ENCODE data around the gene WDR86.

WDR86 gene

DNA sequence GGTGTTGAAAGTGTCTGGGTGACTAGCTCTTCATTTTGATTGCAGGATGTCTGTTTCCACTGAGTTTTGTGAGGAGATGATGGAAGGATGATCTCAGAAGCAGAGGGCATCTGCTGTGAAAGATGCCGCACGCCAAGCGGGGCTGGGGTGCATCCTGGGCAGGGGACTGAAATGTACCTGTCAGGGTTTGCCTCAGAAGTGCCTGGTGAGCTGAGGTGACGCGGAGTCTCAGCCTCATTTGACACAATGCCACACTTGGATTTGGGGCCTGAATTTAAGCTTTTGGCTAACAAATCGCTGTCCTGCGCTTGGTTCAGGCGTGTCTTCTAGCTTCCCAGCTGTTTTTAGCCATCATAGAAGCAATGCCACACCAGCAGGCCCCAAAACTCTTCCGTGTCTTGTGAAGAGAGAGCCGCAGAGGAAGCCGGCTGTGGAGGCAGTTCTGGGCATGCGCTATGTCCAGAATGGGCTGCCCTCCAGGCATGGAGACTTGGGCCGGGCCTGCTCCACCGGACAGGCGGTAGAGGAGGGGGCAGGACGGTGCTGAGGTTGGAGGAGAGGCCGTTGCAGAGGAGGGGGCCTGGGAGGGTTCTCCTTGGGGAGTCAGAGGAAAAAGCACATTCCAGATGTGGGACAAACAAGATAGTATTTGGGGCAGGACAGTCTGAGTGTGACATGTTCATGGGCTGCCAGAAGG, 31.2 kb downstream of the WDR86 start:
- H3K4me1 ChIP-seq (ENCODE audit: control insufficient read depth, insufficient read depth, low read length) = peaks cover 4% of the 10 kb centered on the region
- no peaks in the 10 kb centered on the region for H3K9me3 ChIP-seq (ENCODE audit: control insufficient read depth, low read length)
- H3K27ac ChIP-seq (ENCODE audit: insufficient read depth, low read depth, low read length, poor library complexity, severe bottlenecking) = no peak overlapping the region
- H3K36me3 ChIP-seq (ENCODE audit: control insufficient read depth, insufficient read depth, low read length) = peaks cover 19% of the 10 kb centered on the region
- no peak overlapping the region for H3K4me3 ChIP-seq (ENCODE audit: insufficient read depth, low read depth, low read length)
- peaks cover 30% of the 10 kb centered on the region for H3K27me3 ChIP-seq (ENCODE audit: control insufficient read depth, insufficient read depth, low read length, poor library complexity, severe bottlenecking)
- WGBS, 2 experiments = 95 to 97% methylated on average over 17 of the region's 17 CpGs

- peaks cover 21% of the 10 kb centered on the region for H3K36me3 ChIP-seq (ENCODE audit: control insufficient read depth, insufficient read depth, low read length)
- no peak overlapping the region for H3K27ac ChIP-seq (ENCODE audit: insufficient read depth, low read depth, low read length, poor library complexity, severe bottlenecking)
- no peaks in the 10 kb centered on the region for H3K9me3 ChIP-seq (ENCODE audit: control insufficient read depth, low read length)
- 93 to 95% methylated on average over 8 to 9 of the region's 9 CpGs for WGBS, 2 experiments
- peaks cover 24% of the 10 kb centered on the region for H3K27me3 ChIP-seq (ENCODE audit: control insufficient read depth, insufficient read depth, low read length, poor library complexity, severe bottlenecking)
- peaks cover 10% of the 10 kb centered on the region for H3K4me1 ChIP-seq (ENCODE audit: control insufficient read depth, insufficient read depth, low read length)
- H3K4me3 ChIP-seq (ENCODE audit: insufficient read depth, low read depth, low read length) = no peak overlapping the region
Measured at GRCh38 chr7:151378011-151378410, 31.8 kb downstream of the WDR86 start.

DNA sequence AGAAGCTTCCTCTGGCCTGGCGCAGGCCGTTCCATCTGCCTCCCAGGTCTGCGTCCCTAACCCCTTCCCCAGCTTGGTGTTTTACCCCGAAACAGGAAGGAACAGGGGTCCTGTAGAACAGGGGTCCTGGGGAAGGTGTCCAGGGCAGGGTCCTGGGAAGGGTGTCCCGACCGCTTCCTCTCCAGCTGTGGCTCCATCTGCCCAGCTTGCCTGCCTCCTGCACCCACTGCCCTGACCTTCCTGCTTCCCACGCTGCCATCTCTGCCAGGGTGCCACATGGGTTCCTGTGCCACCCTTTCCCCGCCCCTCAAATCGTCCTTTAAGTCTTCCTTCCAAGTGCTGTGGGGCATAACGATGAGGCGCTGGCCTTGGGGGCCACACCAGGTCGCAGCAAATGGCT, 32.4 kb downstream of the WDR86 start:
- H3K9me3 ChIP-seq (ENCODE audit: control insufficient read depth, low read length) = no peaks in the 10 kb centered on the region
- H3K36me3 ChIP-seq (ENCODE audit: control insufficient read depth, insufficient read depth, low read length) = peaks cover 21% of the 10 kb centered on the region
- H3K4me3 ChIP-seq (ENCODE audit: insufficient read depth, low read depth, low read length) = no peak overlapping the region
- no peak overlapping the region for H3K27ac ChIP-seq (ENCODE audit: insufficient read depth, low read depth, low read length, poor library complexity, severe bottlenecking)
- peaks cover 18% of the 10 kb centered on the region for H3K27me3 ChIP-seq (ENCODE audit: control insufficient read depth, insufficient read depth, low read length, poor library complexity, severe bottlenecking)
- WGBS, 2 experiments = 86 to 87% methylated on average over 12 of the region's 12 CpGs
- H3K4me1 ChIP-seq (ENCODE audit: control insufficient read depth, insufficient read depth, low read length) = peaks cover 16% of the 10 kb centered on the region

DNA sequence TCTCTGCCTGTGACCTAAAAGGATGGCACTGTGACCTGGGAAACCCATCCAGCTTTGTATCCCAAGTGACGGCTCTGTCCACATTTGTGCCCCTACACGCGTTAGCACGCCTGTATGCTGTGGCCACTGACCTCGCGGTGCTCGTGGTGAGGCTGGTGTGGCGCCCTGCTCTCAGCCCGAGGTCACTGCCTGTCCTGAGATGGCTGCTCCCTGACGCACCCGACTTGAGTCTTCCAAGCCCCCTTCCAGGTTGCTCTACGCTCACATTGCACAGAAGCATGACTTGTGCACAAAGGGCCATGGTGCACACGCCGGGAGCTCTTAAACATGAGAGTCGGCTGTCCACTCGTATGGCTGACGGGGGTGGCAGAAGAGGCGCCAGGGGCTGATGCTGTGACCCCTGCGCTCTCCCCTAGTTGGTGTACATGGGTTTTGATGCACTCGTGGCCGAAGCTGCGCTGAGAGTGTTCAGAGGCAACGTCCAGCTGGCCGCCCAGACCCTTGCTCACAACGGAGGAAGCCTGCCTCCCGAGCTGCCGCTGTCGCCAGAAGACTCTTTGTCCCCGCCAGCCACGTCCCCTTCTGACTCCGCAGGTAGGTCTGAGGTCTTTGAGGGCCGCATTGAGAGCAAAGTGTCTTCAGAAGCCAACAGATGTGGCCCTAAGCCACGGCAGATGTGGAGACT, 33.5 kb downstream of the WDR86 start:
- no peak overlapping the region for H3K4me3 ChIP-seq (ENCODE audit: insufficient read depth, low read depth, low read length)
- no peaks in the 10 kb centered on the region for H3K9me3 ChIP-seq (ENCODE audit: control insufficient read depth, low read length)
- peaks cover 8% of the 10 kb centered on the region for H3K27me3 ChIP-seq (ENCODE audit: control insufficient read depth, insufficient read depth, low read length, poor library complexity, severe bottlenecking)
- 96% methylated on average over 33 of the region's 33 CpGs for WGBS, 2 experiments
- H3K4me1 ChIP-seq (ENCODE audit: control insufficient read depth, insufficient read depth, low read length) = peaks cover 17% of the 10 kb centered on the region
- peaks cover 21% of the 10 kb centered on the region for H3K36me3 ChIP-seq (ENCODE audit: control insufficient read depth, insufficient read depth, low read length)
- H3K27ac ChIP-seq (ENCODE audit: insufficient read depth, low read depth, low read length, poor library complexity, severe bottlenecking) = no peak overlapping the region

- H3K36me3 ChIP-seq (ENCODE audit: control insufficient read depth, insufficient read depth, low read length) = peaks cover 21% of the 10 kb centered on the region
- peaks cover under 1% of the 10 kb centered on the region for H3K27me3 ChIP-seq (ENCODE audit: control insufficient read depth, insufficient read depth, low read length, poor library complexity, severe bottlenecking)
- no peak overlapping the region for H3K27ac ChIP-seq (ENCODE audit: insufficient read depth, low read depth, low read length, poor library complexity, severe bottlenecking)
- no peak overlapping the region for H3K4me3 ChIP-seq (ENCODE audit: insufficient read depth, low read depth, low read length)
- peaks cover 14% of the 10 kb centered on the region for H3K4me1 ChIP-seq (ENCODE audit: control insufficient read depth, insufficient read depth, low read length)
- WGBS, 2 experiments = 89% methylated on average over 10 of the region's 10 CpGs
- H3K9me3 ChIP-seq (ENCODE audit: control insufficient read depth, low read length) = no peaks in the 10 kb centered on the region
Measured at GRCh38 chr7:151375530-151376217, 34.2 kb downstream of the WDR86 start.

- Histone ChIP-seq H3K4me1 (ENCODE audit: control insufficient read depth, insufficient read depth, low read length) (peaks cover 14% of the 10 kb centered on the region), H3K27ac (ENCODE audit: insufficient read depth, low read depth, low read length, poor library complexity, severe bottlenecking) (no peak overlapping the region), H3K9me3 (ENCODE audit: control insufficient read depth, low read length) (no peaks in the 10 kb centered on the region), H3K27me3 (ENCODE audit: control insufficient read depth, insufficient read depth, low read length, poor library complexity, severe bottlenecking) (no peaks in the 10 kb centered on the region), H3K36me3 (ENCODE audit: control insufficient read depth, insufficient read depth, low read length) (peaks cover 21% of the 10 kb centered on the region), H3K4me3 (ENCODE audit: insufficient read depth, low read depth, low read length) (no peak overlapping the region)
- 92 to 94% methylated on average over 14 to 15 of the region's 15 CpGs for WGBS, 2 experiments
Measured at GRCh38 chr7:151374726-151375125, 35.1 kb downstream of the WDR86 start.

DNA sequence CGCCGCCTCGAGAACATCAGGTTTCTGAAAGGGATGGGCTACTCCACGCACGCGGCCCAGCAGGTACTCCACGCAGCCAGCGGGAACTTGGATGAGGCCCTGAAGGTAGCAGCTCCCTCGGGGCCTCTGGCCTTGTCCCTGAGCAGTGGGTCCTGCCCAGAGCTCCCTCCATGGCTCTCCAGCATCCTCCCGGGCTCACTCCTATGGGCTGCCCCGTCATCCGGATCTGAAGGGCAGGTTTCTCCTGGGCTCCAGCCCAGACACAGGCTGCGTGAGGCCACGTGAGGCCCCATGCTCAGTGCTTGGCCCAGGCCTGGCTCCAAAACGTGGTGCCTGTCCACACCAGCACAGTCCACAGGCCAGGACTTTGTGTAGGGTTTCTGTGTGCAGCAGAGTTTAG, 35.7 kb downstream of the WDR86 start:
- WGBS, 2 experiments = 91 to 93% methylated on average over 15 of the region's 15 CpGs
- H3K4me1 ChIP-seq (ENCODE audit: control insufficient read depth, insufficient read depth, low read length) = peaks cover 14% of the 10 kb centered on the region
- no peaks in the 10 kb centered on the region for H3K27me3 ChIP-seq (ENCODE audit: control insufficient read depth, insufficient read depth, low read length, poor library complexity, severe bottlenecking)
- no peak overlapping the region for H3K4me3 ChIP-seq (ENCODE audit: insufficient read depth, low read depth, low read length)
- no peaks in the 10 kb centered on the region for H3K9me3 ChIP-seq (ENCODE audit: control insufficient read depth, low read length)
- peaks cover 21% of the 10 kb centered on the region for H3K36me3 ChIP-seq (ENCODE audit: control insufficient read depth, insufficient read depth, low read length)
- H3K27ac ChIP-seq (ENCODE audit: insufficient read depth, low read depth, low read length, poor library complexity, severe bottlenecking) = no peak overlapping the region

- Histone ChIP-seq H3K4me3 (ENCODE audit: insufficient read depth, low read depth, low read length) (no peak overlapping the region), H3K4me1 (ENCODE audit: control insufficient read depth, insufficient read depth, low read length) (peaks cover 14% of the 10 kb centered on the region), H3K27me3 (ENCODE audit: control insufficient read depth, insufficient read depth, low read length, poor library complexity, severe bottlenecking) (no peaks in the 10 kb centered on the region), H3K9me3 (ENCODE audit: control insufficient read depth, low read length) (no peaks in the 10 kb centered on the region), H3K27ac (ENCODE audit: insufficient read depth, low read depth, low read length, poor library complexity, severe bottlenecking) (no peak overlapping the region), H3K36me3 (ENCODE audit: control insufficient read depth, insufficient read depth, low read length) (peaks cover 16% of the 10 kb centered on the region)
- 93 to 94% methylated on average over 13 of the region's 13 CpGs for WGBS, 2 experiments
Measured at GRCh38 chr7:151373599-151373998, 36.2 kb downstream of the WDR86 start.

DNA sequence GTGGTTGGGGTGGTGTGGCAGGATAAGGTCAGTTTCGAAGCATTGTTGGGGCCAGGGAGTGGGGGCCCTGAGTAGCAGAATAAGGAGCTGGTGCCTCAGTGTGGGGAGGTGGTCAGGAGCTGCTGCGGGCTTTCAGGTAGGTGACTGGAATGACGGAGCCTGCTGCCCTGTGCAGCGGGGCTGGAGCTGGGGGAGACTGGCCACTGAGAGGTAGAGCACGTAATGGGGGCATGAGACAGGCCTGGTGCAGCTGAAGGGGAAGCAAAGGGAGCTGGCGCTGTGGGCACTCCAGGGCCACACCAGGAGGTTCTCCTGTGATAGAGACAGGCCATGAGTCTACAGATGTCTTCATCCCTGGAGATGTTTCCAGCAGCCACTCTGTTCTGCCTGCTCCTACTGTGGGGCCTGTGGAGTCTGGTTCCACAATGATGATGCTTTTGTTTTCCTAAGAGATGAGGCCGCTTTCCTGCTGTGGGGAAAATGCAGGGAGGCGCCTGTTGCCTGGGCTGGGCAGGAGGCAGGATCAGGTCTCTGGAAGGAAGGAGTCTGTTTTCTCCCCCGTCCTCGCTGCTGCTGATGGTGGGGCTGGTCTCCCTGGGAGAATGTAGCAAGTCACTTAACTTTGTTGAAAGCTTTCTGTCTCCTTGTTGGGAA, 37.1 kb downstream of the WDR86 start:
- peaks cover 14% of the 10 kb centered on the region for H3K4me1 ChIP-seq (ENCODE audit: control insufficient read depth, insufficient read depth, low read length)
- no peak overlapping the region for H3K4me3 ChIP-seq (ENCODE audit: insufficient read depth, low read depth, low read length)
- no peaks in the 10 kb centered on the region for H3K27me3 ChIP-seq (ENCODE audit: control insufficient read depth, insufficient read depth, low read length, poor library complexity, severe bottlenecking)
- peaks cover 16% of the 10 kb centered on the region for H3K36me3 ChIP-seq (ENCODE audit: control insufficient read depth, insufficient read depth, low read length)
- no peaks in the 10 kb centered on the region for H3K9me3 ChIP-seq (ENCODE audit: control insufficient read depth, low read length)
- H3K27ac ChIP-seq (ENCODE audit: insufficient read depth, low read depth, low read length, poor library complexity, severe bottlenecking) = no peak overlapping the region
- WGBS, 2 experiments = 58 to 60% methylated on average over 10 of the region's 10 CpGs

DNA sequence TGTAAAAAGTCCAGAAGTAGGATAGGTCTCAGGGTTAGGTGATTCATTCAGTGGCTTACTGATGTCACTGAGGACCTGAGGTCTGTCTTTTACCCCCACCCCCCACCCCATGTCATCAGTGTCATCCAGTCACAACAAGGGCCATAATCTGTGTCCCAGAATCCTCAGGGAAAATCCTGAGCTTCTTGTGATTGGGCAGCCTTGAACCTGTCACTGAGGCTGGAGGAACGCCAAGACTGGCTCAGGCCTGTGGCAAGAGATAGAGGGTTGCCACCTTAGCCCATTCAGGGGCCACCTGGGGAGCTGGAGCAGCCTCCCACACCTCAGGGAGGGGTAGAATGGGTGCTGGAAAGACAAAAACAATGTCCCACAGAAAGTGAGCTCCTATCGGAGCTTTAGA, 38.6 kb downstream of the WDR86 start:
- peaks cover 14% of the 10 kb centered on the region for H3K4me1 ChIP-seq (ENCODE audit: control insufficient read depth, insufficient read depth, low read length)
- no peaks in the 10 kb centered on the region for H3K27me3 ChIP-seq (ENCODE audit: control insufficient read depth, insufficient read depth, low read length, poor library complexity, severe bottlenecking)
- H3K36me3 ChIP-seq (ENCODE audit: control insufficient read depth, insufficient read depth, low read length) = peaks cover 3% of the 10 kb centered on the region
- H3K27ac ChIP-seq (ENCODE audit: insufficient read depth, low read depth, low read length, poor library complexity, severe bottlenecking) = no peak overlapping the region
- H3K9me3 ChIP-seq (ENCODE audit: control insufficient read depth, low read length) = no peaks in the 10 kb centered on the region
- WGBS, 2 experiments = 95 to 96% methylated on average over 2 of the region's 2 CpGs
- no peak overlapping the region for H3K4me3 ChIP-seq (ENCODE audit: insufficient read depth, low read depth, low read length)

All from ectodermal cell (in vitro differentiated cells).